Mucosa of rectum (tissue), 2 donors: ENCODE measurements around the gene SCOC.

Experiments used
- H3K27ac ChIP-seq, 2 donors: one replicate each; pipeline ENCODE4 v1.7.0; 2013; ENCODE audit warnings: inconsistent platforms in 2 of 2, low read depth in 2 of 2, low read length in 2 of 2
- H3K27me3 ChIP-seq, 2 donors: one replicate each; pipeline ENCODE4 v1.7.0; 2013; ENCODE audit warnings: low read length in 2 of 2; ENCODE audit not compliant: control insufficient read depth in 2 of 2, insufficient read depth in 2 of 2
- H3K36me3 ChIP-seq, 2 donors: one replicate each; pipeline ENCODE4 v1.7.0; 2013; ENCODE audit warnings: low read length in 2 of 2; ENCODE audit not compliant: control insufficient read depth in 2 of 2, insufficient read depth in 2 of 2
- H3K4me1 ChIP-seq, 2 donors: one replicate each; pipeline ENCODE4 v1.7.0; 2013; ENCODE audit warnings: low read length in 2 of 2, mild to moderate bottlenecking in 1 of 2; ENCODE audit not compliant: control insufficient read depth in 2 of 2, insufficient read depth in 2 of 2
- H3K4me3 ChIP-seq, 2 donors: one replicate each; pipeline ENCODE4 v1.7.0; 2013; ENCODE audit warnings: low read length in 2 of 2
- H3K9ac ChIP-seq, 2 donors: one replicate each; pipeline ENCODE4 v1.7.0; 2013; ENCODE audit warnings: low read length in 2 of 2, low read depth in 1 of 2, mild to moderate bottlenecking in 1 of 2
- H3K9me3 ChIP-seq, 2 donors: one replicate each; pipeline ENCODE4 v1.7.0; 2013; ENCODE audit warnings: low read length in 2 of 2; ENCODE audit not compliant: control insufficient read depth in 2 of 2
- donor health status: healthy.
- donor health status: Normal muscosa, but diverticular disease.

SCOC gene

DNA sequence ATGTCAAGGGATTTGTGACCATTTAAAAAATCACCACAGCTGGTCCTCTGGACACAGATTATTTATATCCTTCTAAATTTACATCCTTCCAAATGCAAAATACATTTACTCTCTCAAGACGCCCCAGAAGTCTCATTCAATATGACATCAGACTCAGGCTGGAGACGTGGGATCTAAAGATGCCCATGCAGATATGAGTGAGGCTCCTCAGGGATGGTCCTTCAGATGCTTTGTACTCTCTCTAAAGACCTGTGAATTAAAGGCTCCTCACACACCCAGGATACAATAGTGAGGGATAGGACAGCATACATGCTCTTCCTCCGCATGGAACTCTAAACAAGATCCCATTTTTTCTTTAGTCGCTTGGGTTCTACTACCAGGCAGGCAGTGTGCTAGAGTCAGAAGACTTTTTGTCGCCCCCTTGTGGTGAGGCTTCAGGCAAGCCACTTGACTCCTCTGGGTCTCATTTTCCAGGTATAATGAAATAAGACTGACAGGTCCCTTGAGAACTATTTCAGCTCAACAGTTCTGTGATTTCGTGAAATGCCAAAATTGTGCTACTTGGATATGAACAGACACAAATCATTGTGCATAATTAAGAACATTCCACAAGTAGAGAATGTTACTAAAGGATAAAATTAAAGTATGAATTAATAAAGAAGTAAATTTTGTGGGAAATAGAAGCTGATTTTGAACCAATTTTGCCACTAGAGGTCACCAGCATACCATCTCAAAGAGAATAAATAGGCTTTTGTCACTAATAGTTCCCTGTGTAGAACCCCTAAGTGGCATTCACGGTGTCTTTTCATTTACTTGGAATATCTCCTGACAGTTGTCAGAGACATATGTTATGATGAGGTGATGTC is 13.7 kb upstream of the SCOC start:
- no peaks in the 10 kb centered on the region for H3K27me3 ChIP-seq
- peaks cover 0 to 7% of the 10 kb centered on the region in 2 donors for H3K4me1 ChIP-seq
- no peaks in the 10 kb centered on the region for H3K9me3 ChIP-seq
- H3K27ac ChIP-seq, result no peak overlapping the region
- no peak overlapping the region for H3K9ac ChIP-seq
- H3K36me3 ChIP-seq, result no peaks in the 10 kb centered on the region
- H3K4me3 ChIP-seq, result no peak overlapping the region

- Histone ChIP-seq H3K36me3 (no peaks in the 10 kb centered on the region), H3K9me3 (no peaks in the 10 kb centered on the region), H3K9ac (no peak overlapping the region), H3K4me1 (peaks cover 0 to 7% of the 10 kb centered on the region in 2 donors), H3K4me3 (no peak overlapping the region), H3K27me3 (no peaks in the 10 kb centered on the region), H3K27ac (no peak overlapping the region)
These were observed 12.3 kb upstream of the SCOC start for GRCh38 chr4:140361099-140361498.

GRCh38 chr4:140363051-140363450 is 10.4 kb upstream of the SCOC start:
- H3K9me3 ChIP-seq, result no peaks in the 10 kb centered on the region

DNA sequence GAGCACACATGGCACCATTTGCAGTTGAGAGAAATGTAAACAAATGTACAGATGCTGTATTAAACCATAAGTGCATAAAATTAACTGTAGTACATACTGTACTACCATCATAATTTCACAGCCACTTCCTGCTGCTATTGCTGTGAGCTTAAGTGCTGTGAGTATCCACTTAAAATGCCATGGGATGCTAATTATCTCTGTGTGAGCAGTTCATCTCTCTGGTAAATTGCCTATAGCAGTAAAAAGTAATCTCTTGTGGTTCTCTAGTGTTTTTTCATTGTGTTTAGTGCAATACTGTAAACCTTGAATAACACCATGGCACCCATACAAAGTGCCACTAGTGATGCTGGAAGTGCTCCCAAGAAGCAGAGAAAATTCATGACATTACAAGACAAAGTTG is 9.9 kb upstream of the SCOC start:
- Histone ChIP-seq H3K36me3 (no peaks in the 10 kb centered on the region), H3K9ac (no peak overlapping the region), H3K4me1 (peaks cover 0 to 4% of the 10 kb centered on the region in 2 donors), H3K27me3 (no peaks in the 10 kb centered on the region), H3K9me3 (no peaks in the 10 kb centered on the region), H3K27ac (no peak overlapping the region), H3K4me3 (no peak overlapping the region)

More at GRCh38 chr4:140363051-140363450, 10.4 kb upstream of the SCOC start:
- Histone ChIP-seq H3K9ac (no peak overlapping the region), H3K4me3 (peak overlapping the region in 1 of 2 donors; percentile 10), H3K36me3 (no peaks in the 10 kb centered on the region), H3K27ac (peak overlapping the region; percentile 20 to 37), H3K4me1 (peaks cover 0 to 4% of the 10 kb centered on the region in 2 donors), H3K27me3 (no peaks in the 10 kb centered on the region)

- no peaks in the 10 kb centered on the region for H3K9me3 ChIP-seq
- H3K4me1 ChIP-seq, result peaks cover 5 to 6% of the 10 kb centered on the region in 2 donors
- H3K36me3 ChIP-seq, result no peaks in the 10 kb centered on the region
- H3K4me3 ChIP-seq, result no peak overlapping the region
- no peak overlapping the region for H3K27ac ChIP-seq
- no peaks in the 10 kb centered on the region for H3K27me3 ChIP-seq
- no peak overlapping the region for H3K9ac ChIP-seq
These were observed 5.7 kb upstream of the SCOC start for GRCh38 chr4:140367738-140368137.

DNA sequence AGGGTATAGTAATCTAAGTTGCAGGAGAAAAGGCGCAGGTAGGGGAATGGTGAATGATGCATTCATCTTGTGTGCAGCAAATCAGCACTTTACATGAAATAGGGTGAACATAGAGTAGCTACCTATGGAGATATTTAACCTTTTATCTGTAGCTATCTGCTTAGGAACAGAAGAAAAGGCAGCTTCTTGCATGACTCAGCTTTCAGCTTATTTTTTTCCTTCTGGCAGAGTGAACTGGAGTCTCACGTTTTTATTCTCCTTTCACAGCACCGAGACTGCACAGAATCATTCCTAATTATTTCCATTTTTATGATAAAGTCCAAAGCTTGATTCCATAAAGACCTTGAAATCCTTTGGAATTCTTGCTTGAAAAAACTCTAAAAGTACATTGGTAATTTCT is 4.8 kb upstream of the SCOC start:
- Histone ChIP-seq H3K4me1 (peaks cover 4 to 6% of the 10 kb centered on the region in 2 donors), H3K36me3 (no peaks in the 10 kb centered on the region), H3K27ac (no peak overlapping the region), H3K9ac (no peak overlapping the region), H3K4me3 (no peak overlapping the region), H3K27me3 (no peaks in the 10 kb centered on the region), H3K9me3 (no peaks in the 10 kb centered on the region)

GRCh38 chr4:140372751-140373327 is 607 bp upstream of the SCOC start:
- Histone ChIP-seq H3K9ac (peak overlapping the region; percentile 68 to 78), H3K27ac (peak overlapping the region; percentile 77 to 83), H3K27me3 (no peaks in the 10 kb centered on the region), H3K36me3 (no peaks in the 10 kb centered on the region), H3K4me1 (peaks cover 14 to 17% of the 10 kb centered on the region in 2 donors), H3K9me3 (no peaks in the 10 kb centered on the region), H3K4me3 (peak overlapping the region; percentile 67 to 99)

GRCh38 chr4:140374130-140374477 is 658 bp downstream of the SCOC start:
- Histone ChIP-seq H3K4me3 (peak overlapping the region; percentile 67 to 99), H3K27me3 (no peaks in the 10 kb centered on the region), H3K9ac (peak overlapping the region; percentile 69 to 80), H3K9me3 (no peaks in the 10 kb centered on the region), H3K27ac (peak overlapping the region; percentile 88 to 90), H3K36me3 (no peaks in the 10 kb centered on the region), H3K4me1 (peaks cover 14 to 17% of the 10 kb centered on the region in 2 donors)

GRCh38 chr4:140382732-140383131 is 9.3 kb downstream of the SCOC start:
- Histone ChIP-seq H3K9me3 (no peaks in the 10 kb centered on the region), H3K27me3 (no peaks in the 10 kb centered on the region), H3K27ac (no peak overlapping the region), H3K4me3 (no peak overlapping the region), H3K9ac (no peak overlapping the region), H3K36me3 (peaks cover 7 to 9% of the 10 kb centered on the region in 2 donors), H3K4me1 (no peaks in the 10 kb centered on the region)

DNA sequence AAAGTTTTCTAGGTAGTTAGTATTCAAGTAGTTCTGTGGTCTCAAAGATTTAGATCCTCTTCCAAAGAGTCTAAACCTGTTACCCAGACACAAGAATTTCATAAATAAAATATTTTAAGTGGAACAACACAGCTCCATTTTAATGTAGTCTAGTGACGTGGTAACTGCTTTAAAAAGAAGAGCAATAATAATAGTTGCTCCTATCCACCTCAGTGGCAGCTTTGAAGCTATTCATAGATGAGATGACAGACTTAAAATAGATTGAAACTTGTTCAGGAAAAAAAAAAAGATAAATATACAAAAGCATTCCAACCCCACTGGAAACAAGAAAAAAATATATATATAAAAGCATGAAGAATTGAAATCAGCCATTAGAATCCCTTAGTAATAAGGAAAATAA is 14.6 kb downstream of the SCOC start:
- no peak overlapping the region for H3K9ac ChIP-seq
- H3K4me1 ChIP-seq, result no peaks in the 10 kb centered on the region
- H3K27me3 ChIP-seq, result no peaks in the 10 kb centered on the region
- H3K4me3 ChIP-seq, result no peak overlapping the region
- no peak overlapping the region for H3K27ac ChIP-seq
- H3K36me3 ChIP-seq, result no peaks in the 10 kb centered on the region
- no peaks in the 10 kb centered on the region for H3K9me3 ChIP-seq
